K562 (cell line): Measurements from ENCODE around the gene SH3BP4. TPM values are rescaled to one million over a fixed set of nuclear protein-coding genes. Genes with fewer than 3 reads are reported as not detected.

Experiments
- ATF7 ChIP-seq: fragments of 450-650 bp; IDR thresholded peaks from 2 replicates; pipeline ENCODE4 v1.7.1; 2014; ENCODE audit warnings: mild to moderate bottlenecking, moderate library complexity
- CREB1 ChIP-seq, 2 experiments: sonication (generic) in 1 of 2; formaldehyde crosslinking in 1 of 2; IDR thresholded peaks; 2 replicates each; pipeline versions ENCODE4 v1.6.1 to v1.8.0; 2012 to 2022; ENCODE audit warnings: inconsistent platforms in 1 of 2, mild to moderate bottlenecking in 1 of 2, missing genetic modification reagents in 1 of 2, moderate library complexity in 1 of 2
- CTBP1 ChIP-seq: fragments of 450-650 bp; IDR thresholded peaks from 2 replicates; pipeline ENCODE4 v1.6.1; 2016; ENCODE audit warnings: borderline replicate concordance
- ELF1 ChIP-seq: fragments of 200-800 bp; sonication (Bioruptor generic); IDR thresholded peaks from 2 replicates; pipeline ENCODE4 v1.6.1; 2016; ENCODE audit warnings: missing genetic modification characterization, missing compliant biosample characterization
- JUND ChIP-seq, 2 experiments: IDR thresholded peaks; 2 replicates in 1 of 2; 3 replicates in 1 of 2; pipeline ENCODE4 v1.6.1; 2011; ENCODE audit warnings: borderline replicate concordance in 2 of 2, low read depth in 2 of 2, low read length in 2 of 2, improper control_type of control experiment in 1 of 2, missing biosample characterization in 1 of 2, missing genetic modification characterization in 1 of 2, missing genetic modification reagents in 1 of 2
- NR2C2 ChIP-seq, 2 experiments: fragments of 200-800 bp in 1 of 2; sonication (Bioruptor generic) in 1 of 2; sonication (generic) in 1 of 2; formaldehyde crosslinking in 1 of 2; IDR thresholded peaks; 2 replicates each; pipeline versions ENCODE4 v1.6.1 to v1.8.0; 2016 to 2022; ENCODE audit warnings: mild to moderate bottlenecking in 1 of 2, missing compliant biosample characterization in 1 of 2, missing genetic modification characterization in 1 of 2, missing genetic modification reagents in 1 of 2
- PHB2 ChIP-seq: fragments of 450-650 bp; IDR thresholded peaks from 2 replicates; pipeline ENCODE4 v1.6.1; 2017; ENCODE audit warnings: low read depth
- RBM14 ChIP-seq: fragments of 200-400 bp; formaldehyde crosslinking; IDR thresholded peaks from 2 replicates; pipeline ENCODE4 v1.6.1; 2018; ENCODE audit warnings: low read depth, mild to moderate bottlenecking, low read length, moderate library complexity, borderline replicate concordance; ENCODE audit not compliant: insufficient read depth
- RBM15 ChIP-seq: fragments of 200-400 bp; formaldehyde crosslinking; IDR thresholded peaks from 2 replicates; pipeline ENCODE4 v1.6.1; 2018; ENCODE audit warnings: mild to moderate bottlenecking, low read length, moderate library complexity; ENCODE audit not compliant: insufficient read depth
- SAFB2 ChIP-seq: fragments of 200-400 bp; formaldehyde crosslinking; IDR thresholded peaks from 2 replicates; pipeline ENCODE4 v1.6.1; 2018; ENCODE audit warnings: borderline replicate concordance, low read length, low read depth, moderate library complexity; ENCODE audit not compliant: severe bottlenecking
- SMARCC2 ChIP-seq: fragments of 450-650 bp; IDR thresholded peaks from 2 replicates; pipeline ENCODE4 v1.6.1; 2017; ENCODE audit warnings: antibody characterized with exemption, moderate library complexity, mild to moderate bottlenecking, low read depth
- SNRNP70 ChIP-seq: fragments of 200-400 bp; formaldehyde crosslinking; optimal IDR thresholded peaks from 2 replicates; pipeline ENCODE3; 2017; ENCODE audit warnings: low read depth, low read length
- TCFL5 ChIP-seq: fragments of 250-450 bp; sonication (Bioruptor Pico); conservative IDR thresholded peaks from 2 replicates; pipeline ENCODE4 v1.6.1; 2021; ENCODE audit warnings: mild to moderate bottlenecking, moderate library complexity, matching md5 sums
- USF2 ChIP-seq: sonication (generic); formaldehyde crosslinking; IDR thresholded peaks from 2 replicates; pipeline ENCODE4 v1.5.0; 2020; ENCODE audit warnings: missing genetic modification reagents
- polyA plus RNA-seq, 8 experiments: library from polyadenylated mRNA; depleted of rRNA in 4 of 8; stranded (reverse) in 5 of 8; unstranded in 3 of 8; fragments of >200 nt; fragmentation: Nextera tagmentation in 2 of 8; fragmentation: Illumina TruSeq in 1 of 8; extraction: Ambion mirVana in 2 of 8; extraction: Trizol in 1 of 8; gene quantifications; 2 replicates each; pipeline versions ENCODE4 v1.2.1 to v1.2.3, GENCODE V29; 2011 to 2014; ENCODE audit warnings: inconsistent platforms in 1 of 8, missing spikeins in 1 of 8
- total RNA-seq, 7 experiments: library from RNA; depleted of rRNA in 6 of 7; stranded (reverse); fragments of >200 nt in 6 of 7; fragmentation: Illumina TruSeq in 2 of 7; extraction: Trizol in 2 of 7; gene quantifications; 2 replicates each; pipeline versions ENCODE4 v1.2.1 to v1.2.3, GENCODE V29; 2011 to 2021; ENCODE audit warnings: low replicate concordance in 1 of 7
- TF ChIP-seq, protein P1 (sequence below), 3 experiments: fragments of 200-800 bp in 1 of 3; sonication (Bioruptor generic) in 1 of 3; sonication (generic) in 1 of 3; formaldehyde crosslinking in 1 of 3; IDR thresholded peaks; 2 replicates each; pipeline versions ENCODE4 v1.6.1 to v1.8.0; 2016 to 2022; ENCODE audit warnings: mild to moderate bottlenecking in 2 of 3, missing compliant biosample characterization in 2 of 3, missing genetic modification characterization in 2 of 3, missing genetic modification reagents in 1 of 3
- TF ChIP-seq, protein P2 (sequence below): sonication (generic); formaldehyde crosslinking; IDR thresholded peaks from 2 replicates; pipeline ENCODE4 v1.9.0; 2022; ENCODE audit warnings: mild to moderate bottlenecking, missing genetic modification reagents
- TF ChIP-seq, protein P3 (sequence below): sonication (generic); formaldehyde crosslinking; IDR thresholded peaks from 2 replicates; pipeline ENCODE4 v1.8.0; 2022; ENCODE audit warnings: mild to moderate bottlenecking, missing genetic modification reagents
- TF ChIP-seq, protein P4 (sequence below), 3 experiments: fragments of 200-800 bp in 1 of 3; fragments of 250-450 bp in 1 of 3; fragments of 450-650 bp in 1 of 3; sonication (Bioruptor Pico) in 1 of 3; sonication (Bioruptor generic) in 1 of 3; formaldehyde crosslinking in 1 of 3; IDR thresholded peaks; 2 replicates each; pipeline versions ENCODE4 v1.6.1 to v1.8.0; 2016 to 2022; ENCODE audit warnings: mild to moderate bottlenecking in 2 of 3, missing genetic modification characterization in 2 of 3, missing compliant biosample characterization in 1 of 3, moderate library complexity in 1 of 3

Gene SH3BP4
- total and polyA plus RNA-seq, 9 of the 15 experiments (the other 6 are each of a cell fraction or from before 2014, with no cell fraction given) = 0.03 to 0.28 (median 0.27) TPM; not detected in 6

DNA sequence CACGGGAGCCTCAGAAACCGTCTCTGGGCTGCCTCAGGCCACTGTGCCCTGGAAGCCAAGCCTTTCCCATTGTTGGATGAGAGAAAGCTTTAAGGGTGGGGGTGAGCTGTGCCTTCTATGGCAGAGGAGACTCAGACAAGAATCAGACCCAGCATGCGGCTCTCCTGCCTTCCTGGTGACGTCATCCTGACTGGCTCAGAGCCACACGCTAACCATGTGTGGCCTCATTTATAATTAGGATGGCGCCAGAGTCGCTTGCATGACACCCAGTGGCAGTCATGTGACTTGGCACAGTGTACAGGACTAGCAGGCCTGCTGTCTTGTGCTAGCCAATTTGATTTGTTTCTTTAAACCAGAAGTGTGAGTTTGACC is 99.1 kb downstream of the SH3BP4 start (continued):
- TF ChIP-seq, protein P1, sequence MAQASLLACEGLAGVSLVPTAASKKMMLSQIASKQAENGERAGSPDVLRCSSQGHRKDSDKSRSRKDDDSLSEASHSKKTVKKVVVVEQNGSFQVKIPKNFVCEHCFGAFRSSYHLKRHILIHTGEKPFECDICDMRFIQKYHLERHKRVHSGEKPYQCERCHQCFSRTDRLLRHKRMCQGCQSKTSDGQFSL (CRISPR knock-in tag; IDR thresholded peaks at IDR 0.05) = no peak
- TF ChIP-seq, protein P1 (tag; IDR thresholded peaks at IDR 0.05) = no peak
- TF ChIP-seq, protein P2, sequence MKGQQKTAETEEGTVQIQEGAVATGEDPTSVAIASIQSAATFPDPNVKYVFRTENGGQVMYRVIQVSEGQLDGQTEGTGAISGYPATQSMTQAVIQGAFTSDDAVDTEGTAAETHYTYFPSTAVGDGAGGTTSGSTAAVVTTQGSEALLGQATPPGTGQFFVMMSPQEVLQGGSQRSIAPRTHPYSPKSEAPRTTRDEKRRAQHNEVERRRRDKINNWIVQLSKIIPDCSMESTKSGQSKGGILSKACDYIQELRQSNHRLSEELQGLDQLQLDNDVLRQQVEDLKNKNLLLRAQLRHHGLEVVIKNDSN (CRISPR knock-in tag) = peak; percentile 34; the same call in 1 of the 2 replicates
- TF ChIP-seq RBM14 = no peak
- peak; percentile 40; the same call in 1 of the 2 replicates for TF ChIP-seq USF2 (CRISPR knock-in tag)
- no peak for TF ChIP-seq SMARCC2
- TF ChIP-seq JUND (IDR thresholded peaks at IDR 0.05; ENCODE audit: borderline replicate concordance, low read depth, low read length) = peak; percentile 86
- peak; percentile 82; the same call in 2 of the 3 replicates for TF ChIP-seq JUND (tag; IDR thresholded peaks at IDR 0.05; ENCODE audit: borderline replicate concordance, low read depth, low read length)
- TF ChIP-seq ELF1 (tag) = no peak
- TF ChIP-seq, protein P3, sequence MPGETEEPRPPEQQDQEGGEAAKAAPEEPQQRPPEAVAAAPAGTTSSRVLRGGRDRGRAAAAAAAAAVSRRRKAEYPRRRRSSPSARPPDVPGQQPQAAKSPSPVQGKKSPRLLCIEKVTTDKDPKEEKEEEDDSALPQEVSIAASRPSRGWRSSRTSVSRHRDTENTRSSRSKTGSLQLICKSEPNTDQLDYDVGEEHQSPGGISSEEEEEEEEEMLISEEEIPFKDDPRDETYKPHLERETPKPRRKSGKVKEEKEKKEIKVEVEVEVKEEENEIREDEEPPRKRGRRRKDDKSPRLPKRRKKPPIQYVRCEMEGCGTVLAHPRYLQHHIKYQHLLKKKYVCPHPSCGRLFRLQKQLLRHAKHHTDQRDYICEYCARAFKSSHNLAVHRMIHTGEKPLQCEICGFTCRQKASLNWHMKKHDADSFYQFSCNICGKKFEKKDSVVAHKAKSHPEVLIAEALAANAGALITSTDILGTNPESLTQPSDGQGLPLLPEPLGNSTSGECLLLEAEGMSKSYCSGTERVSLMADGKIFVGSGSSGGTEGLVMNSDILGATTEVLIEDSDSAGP = no peak
- TF ChIP-seq CTBP1 = no peak
- no peak for TF ChIP-seq PHB2
- TF ChIP-seq RBM15 = no peak
- peak; percentile 95 for TF ChIP-seq ATF7
- no peak for TF ChIP-seq NR2C2 (CRISPR knock-in tag; IDR thresholded peaks at IDR 0.05)
- no peak for TF ChIP-seq NR2C2 (tag; IDR thresholded peaks at IDR 0.05)
- TF ChIP-seq SNRNP70 = no peak
- TF ChIP-seq TCFL5 (CRISPR knock-in tag) = no peak
- TF ChIP-seq SAFB2 = no peak
- TF ChIP-seq CREB1 (IDR thresholded peaks at IDR 0.05) = peak; percentile 70
- TF ChIP-seq CREB1 (CRISPR knock-in tag; IDR thresholded peaks at IDR 0.05) = 0 out of 2 replicates have a peak, but pooled peaks have one; percentile 39
- TF ChIP-seq, protein P4, sequence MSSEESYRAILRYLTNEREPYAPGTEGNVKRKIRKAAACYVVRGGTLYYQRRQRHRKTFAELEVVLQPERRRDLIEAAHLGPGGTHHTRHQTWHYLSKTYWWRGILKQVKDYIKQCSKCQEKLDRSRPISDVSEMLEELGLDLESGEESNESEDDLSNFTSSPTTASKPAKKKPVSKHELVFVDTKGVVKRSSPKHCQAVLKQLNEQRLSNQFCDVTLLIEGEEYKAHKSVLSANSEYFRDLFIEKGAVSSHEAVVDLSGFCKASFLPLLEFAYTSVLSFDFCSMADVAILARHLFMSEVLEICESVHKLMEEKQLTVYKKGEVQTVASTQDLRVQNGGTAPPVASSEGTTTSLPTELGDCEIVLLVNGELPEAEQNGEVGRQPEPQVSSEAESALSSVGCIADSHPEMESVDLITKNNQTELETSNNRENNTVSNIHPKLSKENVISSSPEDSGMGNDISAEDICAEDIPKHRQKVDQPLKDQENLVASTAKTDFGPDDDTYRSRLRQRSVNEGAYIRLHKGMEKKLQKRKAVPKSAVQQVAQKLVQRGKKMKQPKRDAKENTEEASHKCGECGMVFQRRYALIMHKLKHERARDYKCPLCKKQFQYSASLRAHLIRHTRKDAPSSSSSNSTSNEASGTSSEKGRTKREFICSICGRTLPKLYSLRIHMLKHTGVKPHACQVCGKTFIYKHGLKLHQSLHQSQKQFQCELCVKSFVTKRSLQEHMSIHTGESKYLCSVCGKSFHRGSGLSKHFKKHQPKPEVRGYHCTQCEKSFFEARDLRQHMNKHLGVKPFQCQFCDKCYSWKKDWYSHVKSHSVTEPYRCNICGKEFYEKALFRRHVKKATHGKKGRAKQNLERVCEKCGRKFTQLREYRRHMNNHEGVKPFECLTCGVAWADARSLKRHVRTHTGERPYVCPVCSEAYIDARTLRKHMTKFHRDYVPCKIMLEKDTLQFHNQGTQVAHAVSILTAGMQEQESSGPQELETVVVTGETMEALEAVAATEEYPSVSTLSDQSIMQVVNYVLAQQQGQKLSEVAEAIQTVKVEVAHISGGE (CRISPR knock-in tag; IDR thresholded peaks at IDR 0.05) = no peak
